NCI-H1694 treated with DMSO at 0.1 percent for 48 hours (cell line): ENCODE results near the gene INO80E.
A peak's percentile ranks its signal among the peaks of the same experiment; 100 is the strongest.
"Not testable (repeated sequence)": the region's sequence is repeated elsewhere in the genome, so short reads cannot be mapped to it uniquely, and the experiment has no call there.

Experiments
- DNase-seq: peaks from one replicate; lab custom pipeline; 2025; lab: John Stamatoyannopoulos, UW

The INO80E gene

DNA sequence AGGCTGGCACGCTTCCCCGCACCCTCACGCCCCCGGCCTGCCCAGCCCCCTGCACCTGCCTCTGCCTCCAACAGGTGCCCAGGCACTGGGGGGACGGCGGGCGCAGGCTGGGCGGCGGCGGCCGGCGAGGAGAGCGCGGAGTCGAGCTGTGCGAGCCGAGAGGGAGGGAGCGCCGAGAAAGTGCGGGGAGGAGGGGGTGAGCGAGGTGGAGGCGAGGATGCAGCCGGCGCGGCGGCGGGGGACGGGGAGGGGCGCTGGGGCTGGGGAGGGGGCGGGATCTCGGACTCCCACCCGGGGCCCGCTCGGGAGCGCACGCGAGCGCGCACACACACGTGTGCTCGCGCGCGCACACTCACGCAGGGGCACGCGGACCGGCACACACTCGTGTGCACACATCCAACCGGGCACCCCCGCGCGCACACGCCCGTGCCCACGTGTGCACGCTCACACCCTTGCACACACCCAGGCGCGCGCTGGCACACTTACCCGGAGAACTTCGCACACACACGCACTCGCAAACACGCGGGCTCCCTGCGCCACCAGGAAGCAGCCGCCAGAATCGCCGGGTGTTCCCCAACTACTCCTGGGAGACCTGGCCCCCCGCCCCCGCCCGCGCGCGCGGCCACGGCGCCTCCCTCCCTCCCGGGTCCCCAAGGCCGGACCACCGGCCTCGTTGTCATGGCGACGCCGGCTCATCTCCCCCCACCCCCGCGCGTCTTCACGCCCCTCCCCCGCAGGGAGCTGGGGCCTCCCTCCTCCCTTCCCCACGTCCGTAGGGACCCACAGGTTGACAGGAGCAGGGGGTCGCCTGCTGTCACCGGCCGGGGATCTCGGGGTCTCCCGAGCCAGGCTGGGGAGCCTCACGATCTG lies 15.0 kb downstream of the INO80E start, which contains the start of gene DOC2A:
TSS of gene DOC2A (minus strand) at position 184 of the 870 bp plus-strand sequence. CDS start 805 bp downstream, outside the sequence.
- DNase-seq, result no peak

DNA sequence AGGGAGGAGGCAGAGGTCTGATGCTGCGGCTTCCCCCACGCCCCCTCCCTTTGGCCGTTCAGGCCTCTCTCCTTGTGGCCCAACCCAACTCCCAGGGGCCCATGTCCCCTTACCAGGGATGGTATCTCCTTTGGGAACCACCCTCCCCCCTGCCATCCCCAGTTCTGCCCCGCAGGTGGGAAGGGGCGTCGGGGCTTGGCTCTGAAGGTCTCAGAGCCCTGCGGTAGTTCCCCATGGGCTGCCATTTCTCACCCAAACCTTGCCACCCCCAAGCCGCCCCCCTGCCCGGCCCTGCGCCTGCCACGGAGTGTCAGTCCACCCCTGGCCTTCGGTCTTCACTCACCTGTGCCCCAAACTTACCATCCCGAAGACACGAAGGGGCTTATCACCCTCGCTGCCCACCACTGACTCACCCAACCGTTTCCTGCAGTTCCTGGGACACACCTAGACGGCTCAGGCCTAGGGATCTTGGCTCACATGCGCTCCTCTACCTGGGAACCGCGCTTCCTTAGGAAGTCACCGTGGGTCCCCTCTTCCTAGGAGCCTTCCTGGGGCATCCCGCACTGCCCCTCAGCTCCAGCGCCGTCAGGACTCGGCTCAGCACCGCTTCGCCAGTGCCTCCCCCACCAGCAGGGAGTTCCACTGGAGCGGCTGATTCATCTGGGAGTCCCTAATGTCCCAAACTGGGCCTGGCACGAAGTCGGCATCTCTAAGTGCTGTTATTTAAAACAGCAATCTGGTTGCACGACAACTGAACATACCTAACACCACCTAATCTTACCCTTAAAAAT lies 15.9 kb downstream of the INO80E start:
- no peak for DNase-seq

DNA sequence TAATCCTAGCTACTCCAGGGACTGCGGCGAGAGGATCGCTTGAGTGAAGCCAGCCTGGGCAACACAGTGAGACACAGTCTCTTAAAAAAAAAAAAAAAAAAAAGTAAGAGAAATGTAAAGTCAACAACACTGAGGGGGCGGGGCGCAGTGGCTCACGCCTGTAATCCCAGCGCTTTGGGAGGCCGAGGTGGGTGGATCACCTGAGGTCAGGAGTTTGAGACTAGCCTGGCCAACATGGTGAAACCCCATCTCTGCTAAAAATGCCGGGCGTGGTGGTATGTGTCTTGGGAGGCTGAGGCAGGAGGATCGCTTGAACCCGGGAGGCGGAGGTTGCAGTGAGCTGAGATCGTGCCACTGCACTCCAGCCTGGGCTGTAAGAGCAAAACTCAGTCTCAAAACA lies 16.6 kb downstream of the INO80E start:
- not testable (repeated sequence) for DNase-seq

DNA sequence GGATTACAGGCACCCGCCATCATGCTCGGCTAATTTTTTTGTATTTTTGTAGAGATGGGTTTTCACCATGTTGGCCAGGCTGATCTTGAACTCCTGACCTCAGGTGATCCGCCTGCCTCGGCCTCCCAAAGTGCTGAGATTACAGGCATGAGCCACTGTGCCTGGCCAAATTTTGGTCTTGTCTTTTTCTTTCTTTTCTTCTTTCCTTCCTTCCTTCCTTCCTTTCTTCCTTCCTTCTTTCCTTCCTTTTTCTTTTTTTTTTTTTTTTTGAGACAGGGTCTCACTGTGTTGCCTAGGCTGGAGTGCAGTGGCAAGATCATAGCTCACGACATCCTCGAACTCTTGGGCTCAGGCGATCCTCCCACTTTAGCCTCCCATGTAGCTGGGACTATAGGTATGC lies 19.4 kb downstream of the INO80E start:
- DNase-seq, result not testable (repeated sequence)

DNA sequence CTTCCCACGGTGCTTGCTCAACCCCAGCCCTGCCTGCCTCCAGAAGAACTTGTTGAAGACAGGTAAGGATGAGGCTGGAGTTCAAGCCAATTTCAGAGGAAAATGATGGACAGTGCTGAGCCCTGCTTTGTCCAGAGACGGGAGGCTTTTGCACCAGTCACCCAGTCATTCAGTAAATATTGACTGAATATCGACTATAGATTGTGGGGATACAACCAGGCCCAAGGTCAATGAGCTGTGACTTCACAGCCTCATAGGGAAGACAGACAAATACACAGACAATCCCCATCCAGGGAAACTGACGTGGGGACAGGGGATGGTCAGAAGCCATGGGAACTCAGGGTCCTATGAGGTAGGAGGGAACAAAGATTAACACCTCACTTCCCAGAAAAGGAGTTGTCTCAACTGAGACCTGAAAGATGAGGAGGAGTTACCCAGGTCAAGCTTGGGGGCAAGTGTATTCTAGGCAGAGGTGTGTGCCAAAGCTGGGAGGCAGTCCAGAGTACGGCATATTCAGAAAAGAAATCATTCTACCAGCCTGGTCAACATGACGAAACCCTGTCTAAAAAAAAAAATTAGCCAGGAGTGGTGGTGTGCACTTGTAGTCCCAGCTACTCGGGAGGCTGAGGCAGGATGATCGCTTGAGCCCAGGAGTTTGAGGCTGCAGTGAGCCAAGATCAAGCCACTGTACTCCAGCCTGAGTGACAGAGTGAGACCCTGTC lies 20.7 kb downstream of the INO80E start:
- DNase-seq, result no peak

DNA sequence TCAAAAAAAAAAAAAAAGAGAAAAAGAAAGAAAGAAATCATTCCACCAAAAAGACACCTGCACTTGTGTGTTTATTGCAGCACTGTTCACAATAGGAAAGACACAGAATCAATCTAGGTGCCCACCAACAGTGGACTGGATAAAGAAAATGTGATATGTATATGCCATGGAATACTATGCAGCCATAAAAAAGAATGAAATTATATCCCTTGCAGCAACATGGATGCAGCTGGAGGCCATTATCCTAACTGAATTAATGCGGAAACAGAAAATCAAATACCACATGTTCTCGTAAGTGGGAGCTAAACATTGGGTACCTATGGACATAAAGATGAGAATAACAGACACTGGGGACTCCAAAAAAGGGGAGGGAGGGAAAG lies 21.2 kb downstream of the INO80E start:
- no peak for DNase-seq

DNA sequence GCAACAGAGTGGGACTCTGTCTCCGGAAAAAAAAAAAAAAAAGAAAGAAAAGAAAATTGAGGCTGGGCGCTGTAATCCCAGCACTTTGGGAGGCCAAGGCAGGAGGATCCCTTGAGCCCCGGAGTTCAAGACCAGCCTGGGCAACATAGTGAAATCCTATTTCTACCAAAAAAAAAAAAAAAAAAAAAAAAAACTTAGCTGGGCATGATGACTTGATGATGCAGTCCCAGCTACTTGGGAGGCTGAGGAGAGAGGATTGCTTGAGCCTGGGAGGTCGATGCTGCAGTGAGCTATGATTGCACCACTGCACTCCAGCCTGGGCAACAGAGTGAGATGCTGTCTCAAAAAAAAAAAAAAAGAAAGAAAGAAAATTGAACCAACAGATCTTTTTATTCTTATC lies 21.9 kb downstream of the INO80E start:
- DNase-seq, result not testable (repeated sequence)

DNA sequence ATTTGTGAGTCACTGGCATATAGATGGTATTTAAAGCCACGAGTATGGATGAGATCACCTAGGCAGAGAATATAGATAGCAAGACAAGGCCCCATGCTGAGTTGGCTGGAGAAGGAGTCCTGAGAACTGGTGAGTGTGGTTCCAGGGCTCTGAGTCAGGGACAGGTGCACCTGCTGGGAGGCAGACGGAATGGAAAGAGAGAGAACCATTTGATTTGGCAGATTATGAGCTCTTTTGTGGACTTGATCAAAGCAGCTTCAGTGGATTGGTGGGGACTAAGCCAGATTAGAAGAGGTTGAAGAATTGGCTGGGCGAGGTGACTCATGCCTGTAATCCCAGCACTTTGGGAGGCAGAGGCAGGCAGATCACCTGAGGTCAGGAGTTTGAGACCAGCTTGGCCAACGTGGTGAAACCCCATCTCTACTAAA lies 22.7 kb downstream of the INO80E start:
- DNase-seq, result no peak

DNA sequence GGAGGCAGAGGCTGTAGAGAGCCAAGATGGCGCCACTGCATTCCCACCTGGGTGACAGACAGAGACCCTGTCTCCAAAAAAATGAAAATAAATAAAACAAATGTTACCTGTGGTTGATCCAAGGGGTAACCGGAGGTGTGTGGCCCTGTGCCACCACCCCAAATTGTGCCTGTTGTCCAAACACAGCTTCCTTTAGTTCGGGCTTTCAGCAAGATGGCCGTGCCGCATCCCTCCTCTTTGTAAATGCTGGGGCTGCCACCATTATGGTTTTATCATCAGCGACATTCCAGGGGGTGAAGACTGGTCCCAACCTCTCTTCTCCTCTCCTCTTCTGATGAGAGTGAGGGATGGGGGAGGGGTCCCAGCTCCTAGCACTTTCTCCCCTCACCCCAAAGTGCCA lies 26.8 kb downstream of the INO80E start, which contains the start of gene C16orf92:
TSS of gene C16orf92 (plus strand) at position 312 of the 400 bp plus-strand sequence. CDS start 143 bp downstream, outside the sequence.
- no peak for DNase-seq

DNA sequence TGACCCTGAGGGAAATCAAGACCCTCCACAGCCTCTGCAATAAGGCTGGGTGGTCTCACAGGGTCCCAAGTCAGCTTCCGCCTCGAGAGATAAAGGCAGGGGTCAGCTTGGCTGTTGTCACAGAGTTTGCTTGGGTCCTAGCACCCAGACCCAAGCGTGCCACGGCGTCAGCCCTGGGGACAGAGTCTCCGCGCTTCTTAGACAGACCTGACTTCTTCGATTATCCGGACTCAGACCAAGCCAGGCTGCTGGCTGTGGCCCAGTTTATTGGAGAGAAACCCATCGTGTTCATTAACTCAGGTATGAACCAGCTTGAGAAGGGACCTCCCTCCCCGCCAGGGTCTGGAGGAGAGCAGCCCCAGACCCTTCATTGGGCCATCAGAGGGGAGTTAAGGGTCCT lies 27.5 kb downstream of the INO80E start:
- DNase-seq, result no peak

DNA sequence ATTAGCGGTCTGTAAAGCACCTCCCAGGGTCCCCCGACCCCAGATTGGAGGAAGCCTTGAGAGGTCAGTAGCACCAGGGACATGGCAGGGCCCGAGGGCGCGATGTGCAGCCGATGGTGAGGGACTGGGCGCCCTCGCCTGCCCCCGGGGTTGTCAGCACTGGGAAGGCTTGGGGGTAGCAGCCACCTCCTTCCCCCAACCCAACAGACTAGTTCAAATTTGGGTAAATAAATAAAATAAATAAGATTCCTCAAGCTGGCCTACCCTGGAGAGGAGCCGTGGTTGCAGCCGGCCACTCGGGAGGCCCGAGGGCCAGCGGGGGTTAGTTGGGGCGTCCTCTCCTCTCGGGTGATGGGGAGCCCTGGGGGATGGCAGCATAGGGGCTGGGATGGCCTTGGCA lies 28.4 kb downstream of the INO80E start:
- no peak for DNase-seq

DNA sequence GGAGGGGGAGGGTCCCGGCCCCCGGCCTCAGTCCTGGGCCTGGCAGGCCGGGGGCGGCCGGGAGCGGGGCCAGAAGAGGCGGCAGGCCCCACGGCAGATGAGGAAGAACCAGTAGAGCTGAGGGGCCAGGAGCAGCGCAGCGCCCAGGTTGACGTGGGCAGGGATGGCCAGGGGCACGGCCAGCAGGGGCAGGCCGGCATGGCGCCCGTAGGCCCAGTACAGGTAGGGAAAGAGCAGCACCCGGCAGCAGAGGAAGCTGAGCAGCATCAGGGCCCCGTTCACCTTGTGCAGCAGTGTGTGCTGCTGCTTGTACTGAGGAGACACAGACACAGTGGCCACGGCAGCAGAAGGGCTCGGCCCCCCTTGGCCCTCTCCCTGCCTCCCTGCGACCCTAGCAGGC lies 29.1 kb downstream of the INO80E start:
- no peak for DNase-seq

DNA sequence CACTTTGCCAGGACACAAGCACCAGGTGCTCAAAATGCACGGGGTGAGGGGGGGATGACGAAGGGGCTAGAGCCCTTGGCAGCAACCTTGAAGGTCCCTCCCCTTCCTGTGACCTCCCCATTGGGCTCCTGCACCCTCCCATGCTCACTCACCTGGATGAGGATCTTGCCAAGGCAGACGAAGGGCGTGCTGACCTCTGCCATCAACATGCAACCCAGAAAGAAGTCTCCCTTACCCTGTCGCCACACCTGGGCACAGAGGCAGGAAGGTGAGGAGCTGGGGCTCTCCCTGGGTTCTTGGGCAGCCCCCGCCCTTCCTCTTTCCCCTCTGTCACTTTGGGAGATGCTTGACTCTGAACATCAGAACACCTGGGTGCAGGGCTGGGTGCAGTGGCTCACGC lies 29.5 kb downstream of the INO80E start:
- DNase-seq, result no peak

DNA sequence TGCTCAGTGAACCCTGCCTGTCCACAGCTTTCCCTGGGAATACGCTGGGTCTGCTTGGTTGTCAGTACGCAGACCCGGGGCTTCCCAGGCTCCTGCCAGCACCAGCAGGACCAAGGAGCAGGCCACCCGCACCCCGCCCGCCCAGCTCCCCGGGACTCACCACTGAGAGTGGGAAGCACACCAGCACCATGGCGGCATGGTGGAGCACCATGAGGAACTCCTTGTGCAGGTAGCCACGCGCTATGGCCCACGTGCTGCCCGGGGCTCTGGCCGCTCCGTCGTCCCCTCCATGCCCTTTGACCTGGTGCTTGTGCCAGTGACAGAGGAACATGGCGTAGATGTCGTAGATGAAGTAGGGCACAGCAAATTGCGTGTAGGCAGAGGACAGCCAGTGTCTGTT lies 30.4 kb downstream of the INO80E start:
- DNase-seq, result no peak

DNA sequence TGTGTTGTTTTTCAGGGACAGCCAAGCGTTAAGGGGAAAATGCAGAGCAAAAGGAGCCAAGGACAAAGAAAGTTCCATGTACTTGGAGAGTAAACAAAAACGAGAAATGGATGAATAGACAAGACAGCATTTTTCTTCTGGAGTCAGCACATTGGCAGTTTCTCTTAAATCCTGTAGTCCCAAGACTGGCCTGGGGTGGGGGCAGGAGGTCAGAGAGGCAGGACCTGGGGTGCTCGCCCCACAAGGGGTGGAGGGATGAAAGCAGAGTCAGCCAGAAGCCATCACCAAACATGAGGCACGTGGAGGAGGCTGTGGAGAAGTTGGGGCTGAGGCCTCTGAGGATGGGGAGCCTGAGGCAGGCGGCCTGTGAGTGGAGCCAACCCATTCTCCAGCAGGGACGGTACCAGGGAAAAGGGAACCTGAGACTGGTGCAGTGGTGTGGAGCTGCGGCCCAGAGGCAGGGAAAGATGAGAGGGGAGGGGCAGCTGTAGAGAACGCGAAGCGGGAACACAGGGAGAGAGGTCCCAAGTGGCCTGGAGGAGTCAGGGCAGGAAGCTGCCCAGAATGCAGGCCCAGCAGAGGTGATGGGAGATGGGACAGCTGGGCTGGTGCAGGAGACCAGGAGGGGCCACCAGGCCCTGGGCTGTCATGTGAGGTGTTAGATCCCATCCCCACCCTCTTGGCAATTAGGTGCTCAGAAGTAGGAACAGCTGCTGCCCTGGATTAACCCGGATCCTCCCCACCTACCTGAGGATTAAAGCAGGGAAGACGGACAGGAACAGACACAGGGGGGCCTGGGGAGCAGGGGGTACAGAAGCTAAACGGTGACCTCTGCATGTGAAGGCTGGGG lies 31.8 kb downstream of the INO80E start:
- DNase-seq, result peak; percentile 6

DNA sequence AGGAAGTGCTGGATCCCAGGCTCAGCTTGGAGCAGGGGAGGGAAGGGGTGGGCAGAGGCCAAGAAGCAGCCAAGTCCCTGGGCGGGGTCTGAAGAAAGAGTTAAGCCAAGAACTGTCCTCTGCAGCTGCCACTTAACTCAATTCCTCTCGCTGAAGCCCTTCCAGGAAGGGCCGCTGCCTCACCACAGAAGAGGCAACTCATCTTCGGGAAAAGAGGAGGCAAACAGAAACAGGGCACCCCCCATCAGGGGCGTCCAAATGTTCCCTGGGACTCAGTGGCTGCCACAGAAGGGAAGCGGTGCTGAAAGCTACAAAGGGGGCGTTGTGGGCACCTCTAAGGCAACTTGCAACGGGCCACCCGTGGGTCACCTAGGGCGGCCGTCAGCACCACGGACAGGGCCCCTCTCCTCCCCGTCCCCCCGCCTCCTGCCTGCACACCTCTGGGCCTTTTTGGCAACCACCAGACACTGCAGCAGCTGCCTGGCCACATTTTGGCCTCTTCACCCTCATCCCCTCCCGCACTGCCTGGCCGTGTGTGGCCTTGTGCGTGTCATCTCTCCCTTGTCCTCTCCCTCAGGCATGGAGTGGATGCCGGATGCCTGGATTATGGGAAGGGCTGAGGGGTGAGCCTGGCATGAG lies 32.5 kb downstream of the INO80E start:
- no peak for DNase-seq

DNA sequence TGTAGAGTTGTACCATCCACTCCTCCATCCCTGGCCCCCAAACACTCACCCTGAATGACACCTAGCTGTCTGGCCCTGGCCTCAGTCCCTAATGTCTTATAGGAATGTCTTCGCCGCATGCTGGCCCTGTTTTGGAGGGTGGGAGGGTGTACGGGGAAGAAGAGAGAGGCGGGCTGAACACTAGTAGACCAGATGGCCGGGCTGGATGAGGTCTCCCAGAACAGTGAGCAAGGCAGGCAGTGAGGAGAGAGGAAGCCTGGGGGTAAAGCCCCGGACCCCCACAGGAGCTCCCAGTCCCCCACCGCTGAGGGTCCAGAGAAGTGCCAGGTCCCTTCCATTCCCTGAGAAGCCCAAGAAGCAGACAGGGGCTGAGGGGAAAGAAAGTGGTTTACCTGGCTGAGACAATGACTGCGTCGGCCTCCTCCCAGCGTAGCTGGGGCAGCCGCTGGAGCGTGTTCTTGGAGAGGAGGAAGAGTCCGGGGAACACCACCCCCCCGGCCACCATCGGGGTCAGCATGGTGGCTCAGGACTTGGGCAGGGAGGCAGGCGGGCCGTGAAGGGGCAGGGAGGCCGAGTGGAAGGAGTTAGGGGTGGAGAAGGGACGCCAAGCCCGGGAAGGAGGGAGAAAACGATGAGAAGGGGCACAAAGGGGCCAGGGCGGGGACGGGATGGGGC lies 34.1 kb downstream of the INO80E start:
- DNase-seq, result peak; percentile 36

DNA sequence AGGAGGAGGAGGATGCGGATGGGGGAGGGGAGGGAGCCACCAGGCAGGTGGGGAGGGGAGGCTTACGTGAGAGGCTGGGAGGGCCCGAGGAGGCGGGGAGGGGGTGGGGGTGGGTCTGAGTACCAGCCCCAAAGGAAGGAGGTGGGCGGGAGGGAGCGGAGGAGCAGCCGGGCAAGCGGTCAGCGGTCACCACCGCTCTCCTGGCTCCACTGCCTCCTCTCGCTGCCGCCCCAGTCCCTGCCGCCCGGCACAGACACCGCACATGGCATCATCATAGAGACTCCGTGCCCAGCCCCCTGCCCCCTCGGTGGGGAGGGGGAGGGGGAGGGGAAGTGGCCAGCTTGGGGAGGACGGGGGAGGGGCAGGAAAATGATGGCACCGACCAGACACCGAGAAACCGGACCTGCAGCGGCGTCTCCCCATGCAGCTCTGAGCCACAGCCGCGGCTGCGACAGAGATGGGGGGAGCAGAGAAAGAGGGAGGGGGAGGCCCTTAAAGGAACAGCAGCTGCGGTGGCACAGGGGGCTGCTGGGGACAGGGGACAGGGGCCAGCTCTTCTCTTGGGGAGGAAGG lies 34.9 kb downstream of the INO80E start, which contains the start of gene TLCD3B:
TSS of gene TLCD3B (minus strand) at position 431 of the 573 bp plus-strand sequence. CDS start 744 bp downstream, outside the sequence.
- no peak for DNase-seq

DNA sequence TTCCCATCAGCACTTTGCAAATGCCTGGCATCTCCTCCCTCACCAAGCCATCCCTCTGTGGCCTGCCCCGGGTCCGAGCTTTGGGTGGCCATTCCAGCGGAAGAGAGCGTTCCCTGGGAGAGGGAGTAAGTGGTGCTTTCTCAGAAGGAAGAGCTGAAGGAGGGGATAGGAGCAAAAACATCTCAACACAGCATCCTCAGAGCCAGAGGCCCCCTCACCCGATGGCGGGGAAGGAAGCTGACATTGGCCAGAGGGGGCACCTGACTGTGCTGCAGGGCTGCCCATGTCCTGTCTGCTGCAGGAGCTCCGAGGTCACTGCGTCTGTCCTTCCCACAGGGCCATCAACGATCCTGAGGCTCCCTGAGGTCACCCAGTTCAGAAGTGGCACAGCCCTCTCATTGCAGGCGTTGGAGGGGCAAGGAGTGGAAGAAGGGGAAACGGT lies 35.5 kb downstream of the INO80E start:
- DNase-seq, result no peak
